M059J (cell line): ENCODE data around the gene LDLRAP1. TPM values are rescaled to one million over a fixed set of nuclear protein-coding genes. Genes with fewer than 3 reads are reported as not detected.
"Not testable (repeated sequence)": the region's sequence is repeated elsewhere in the genome, so short reads cannot be mapped to it uniquely, and the experiment has no call there.

Experiments
- DNase-seq: peaks from one replicate; pipeline ENCODE4 v3.0.0-alpha.2; 2012; ENCODE audit warnings: low read depth
- total RNA-seq: library from RNA; depleted of rRNA; stranded (reverse); fragments of >200 nt; shearing (Covaris generic); gene quantifications from 2 replicates; pipeline ENCODE4 v1.2.3, GENCODE V29; 2014

Gene LDLRAP1
- total RNA-seq, 1 experiment from 2014 or later, result 16.9 TPM

DNA sequence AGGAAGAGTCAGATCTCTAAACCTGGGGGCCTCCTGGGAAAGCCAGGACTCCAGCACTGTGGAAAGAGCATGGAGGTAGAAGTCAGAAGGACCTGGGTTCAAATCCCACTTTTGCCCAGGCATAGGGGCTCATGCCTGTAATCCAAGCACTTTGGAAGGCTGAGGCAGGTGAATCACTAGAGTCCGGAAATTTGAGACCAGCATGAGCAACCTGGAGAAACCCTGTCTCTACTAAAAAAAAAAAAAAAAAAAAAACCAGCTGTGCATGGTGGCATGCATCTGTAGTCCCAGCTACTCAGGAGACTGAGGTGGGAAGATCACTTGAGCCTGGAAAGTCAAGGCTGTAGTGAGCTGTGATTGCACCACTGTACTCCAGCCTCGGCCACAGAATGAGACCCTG is 31.8 kb downstream of the LDLRAP1 start:
- DNase-seq, result no peak

DNA sequence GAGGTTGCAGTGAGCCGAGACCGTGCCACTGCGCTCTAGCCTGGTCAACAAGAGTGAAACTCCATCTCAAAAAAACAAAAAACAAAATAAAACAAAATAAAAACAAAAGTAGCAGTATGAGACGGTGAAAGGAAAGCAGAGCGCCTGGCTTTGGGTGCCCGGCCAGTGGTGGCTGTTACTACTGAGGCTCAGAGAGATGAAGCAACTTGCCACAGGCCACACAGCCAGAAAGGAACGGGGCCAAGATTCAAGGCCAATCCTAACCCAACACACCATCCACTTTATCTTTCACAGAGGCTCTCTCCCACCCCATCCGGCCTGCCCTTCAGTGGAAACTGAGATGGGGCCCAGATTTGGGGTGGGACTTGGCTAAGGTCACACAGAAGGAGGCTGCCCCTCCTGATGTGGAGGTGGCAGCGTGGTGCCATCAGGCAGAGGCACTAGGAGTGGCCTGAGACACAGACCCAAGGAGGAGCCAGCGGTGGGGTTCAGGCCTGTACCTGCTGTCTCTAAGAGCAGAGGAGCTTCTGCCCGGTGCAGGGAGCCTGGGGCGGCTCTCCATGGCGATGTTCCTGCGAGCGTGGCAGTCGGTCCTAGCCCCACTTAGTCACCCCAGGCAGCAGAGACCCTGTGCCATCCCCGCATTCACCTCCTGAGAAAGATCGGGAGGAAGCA is 33.2 kb downstream of the LDLRAP1 start:
- no peak for DNase-seq

DNA sequence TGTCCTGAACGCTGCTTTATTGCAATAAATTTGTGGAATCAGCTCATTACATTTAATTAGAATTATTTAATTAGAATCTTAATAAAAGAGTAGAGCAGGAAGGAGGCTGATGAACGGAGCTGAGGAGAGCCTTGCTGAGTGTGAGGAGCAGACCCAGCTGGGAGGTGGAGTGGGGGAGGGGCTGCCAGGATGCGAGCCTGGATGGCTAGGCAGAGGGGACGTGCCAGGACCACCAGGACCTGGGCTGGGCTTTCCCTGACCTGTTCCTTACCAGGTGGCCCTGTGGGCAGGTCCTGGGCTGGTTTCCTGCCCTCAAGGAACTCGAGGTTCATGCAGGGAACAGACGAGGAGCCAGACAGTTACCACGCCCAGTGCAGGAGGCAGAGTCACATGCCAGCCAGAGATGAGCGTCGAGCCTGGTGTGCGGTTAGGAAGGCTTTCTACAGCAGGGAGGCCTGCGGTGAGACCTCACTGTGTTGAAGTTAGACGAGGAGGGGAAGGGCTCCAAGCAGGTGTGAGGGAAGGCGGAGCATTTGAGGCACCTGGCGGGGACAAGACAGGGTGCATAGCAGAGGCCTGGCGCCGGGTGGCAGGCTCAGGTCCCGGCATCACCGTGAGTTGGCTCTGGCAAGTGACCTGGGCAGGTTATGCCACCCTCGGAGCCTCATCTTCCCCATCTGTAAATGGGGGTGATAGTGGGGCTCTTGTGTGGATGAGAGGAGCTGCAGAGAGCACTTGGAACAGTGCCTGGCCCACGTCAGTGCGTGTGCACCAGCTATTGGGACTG is 33.9 kb downstream of the LDLRAP1 start:
- DNase-seq, result no peak

DNA sequence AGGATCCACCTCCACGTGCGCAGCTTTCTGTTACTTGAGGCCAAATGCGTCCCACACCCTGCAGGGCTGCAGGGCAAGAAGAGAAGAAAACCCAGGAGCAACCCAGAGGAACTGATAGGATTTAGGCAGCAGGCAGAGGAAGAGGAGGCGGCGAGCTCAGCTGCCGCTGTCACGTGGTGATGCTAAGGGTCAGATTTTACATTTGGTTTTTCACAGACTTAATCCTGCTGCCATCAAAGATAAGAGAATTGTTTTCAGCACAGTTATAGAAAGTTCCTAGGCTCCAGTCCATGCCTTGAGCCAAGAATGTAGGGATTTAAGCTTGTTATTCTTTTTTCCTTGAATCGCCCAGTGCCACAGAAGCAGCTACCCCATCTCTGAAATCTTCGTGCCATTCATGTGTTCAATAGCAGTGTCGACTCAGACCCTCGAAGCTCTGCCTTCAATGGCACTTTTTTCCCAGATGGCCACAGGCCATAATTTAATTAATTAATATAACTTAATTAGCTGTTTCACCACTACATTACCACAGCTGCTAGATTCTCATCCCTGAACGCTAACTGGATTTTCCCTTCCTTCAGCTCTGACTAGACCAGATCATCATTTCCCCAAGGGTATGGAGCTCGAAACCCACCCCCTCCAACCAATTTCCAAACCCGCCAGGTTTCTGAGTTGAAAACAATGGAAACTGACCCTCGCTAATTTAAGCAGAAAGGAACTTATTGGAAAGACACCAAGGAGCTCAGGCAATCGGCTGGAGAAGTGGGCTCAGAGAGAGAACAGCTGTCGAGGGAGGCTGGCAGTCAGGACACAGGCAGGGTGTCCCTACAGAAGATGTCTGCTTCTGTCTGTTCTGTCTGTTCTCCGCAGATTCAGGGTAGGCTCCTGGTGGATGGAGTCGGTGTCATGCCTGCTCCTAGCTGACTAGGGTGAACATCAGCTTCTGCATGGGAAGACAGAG is 36.2 kb downstream of the LDLRAP1 start:
- DNase-seq, result no peak

DNA sequence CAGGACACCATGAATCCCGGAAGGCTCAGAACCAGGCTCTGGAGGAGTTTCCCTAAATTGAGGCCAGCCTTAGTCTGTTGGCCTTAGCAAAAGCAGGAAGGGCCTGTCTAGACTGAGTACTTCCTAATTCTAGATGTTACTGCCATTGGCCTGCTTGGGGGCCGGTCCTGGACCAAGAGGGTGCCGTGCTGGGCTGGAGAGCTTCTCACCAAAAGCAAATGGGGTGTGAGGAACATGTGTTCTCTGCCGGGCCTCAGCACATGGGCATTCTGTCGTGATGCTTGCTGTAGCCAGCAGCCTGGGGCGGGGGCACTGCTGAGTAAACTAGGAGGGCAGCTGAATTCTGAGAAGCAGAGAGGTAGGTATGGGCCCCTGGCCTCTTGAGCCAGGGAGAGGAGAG is 37.5 kb downstream of the LDLRAP1 start:
- DNase-seq, result no peak

DNA sequence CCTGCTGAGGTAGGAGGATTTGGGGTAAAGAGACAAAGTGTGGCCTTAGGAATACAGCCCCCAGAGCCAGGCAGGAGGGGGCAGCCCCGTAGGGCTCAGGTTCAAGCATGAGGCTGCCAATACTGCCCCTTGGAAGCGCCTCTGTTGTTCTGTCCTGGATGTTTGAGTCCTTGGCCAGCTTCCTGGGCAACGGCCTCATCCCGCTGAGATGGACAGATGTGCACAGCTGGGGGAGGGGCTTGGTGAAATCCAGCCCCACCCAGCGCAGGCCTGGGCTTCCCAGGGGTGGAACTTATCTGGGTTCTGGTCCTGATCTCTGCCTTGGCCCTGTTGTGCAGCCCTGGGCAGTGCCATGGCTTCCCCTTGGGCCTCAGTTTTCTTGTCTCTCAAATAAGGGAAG is 38.4 kb downstream of the LDLRAP1 start:
- no peak for DNase-seq

DNA sequence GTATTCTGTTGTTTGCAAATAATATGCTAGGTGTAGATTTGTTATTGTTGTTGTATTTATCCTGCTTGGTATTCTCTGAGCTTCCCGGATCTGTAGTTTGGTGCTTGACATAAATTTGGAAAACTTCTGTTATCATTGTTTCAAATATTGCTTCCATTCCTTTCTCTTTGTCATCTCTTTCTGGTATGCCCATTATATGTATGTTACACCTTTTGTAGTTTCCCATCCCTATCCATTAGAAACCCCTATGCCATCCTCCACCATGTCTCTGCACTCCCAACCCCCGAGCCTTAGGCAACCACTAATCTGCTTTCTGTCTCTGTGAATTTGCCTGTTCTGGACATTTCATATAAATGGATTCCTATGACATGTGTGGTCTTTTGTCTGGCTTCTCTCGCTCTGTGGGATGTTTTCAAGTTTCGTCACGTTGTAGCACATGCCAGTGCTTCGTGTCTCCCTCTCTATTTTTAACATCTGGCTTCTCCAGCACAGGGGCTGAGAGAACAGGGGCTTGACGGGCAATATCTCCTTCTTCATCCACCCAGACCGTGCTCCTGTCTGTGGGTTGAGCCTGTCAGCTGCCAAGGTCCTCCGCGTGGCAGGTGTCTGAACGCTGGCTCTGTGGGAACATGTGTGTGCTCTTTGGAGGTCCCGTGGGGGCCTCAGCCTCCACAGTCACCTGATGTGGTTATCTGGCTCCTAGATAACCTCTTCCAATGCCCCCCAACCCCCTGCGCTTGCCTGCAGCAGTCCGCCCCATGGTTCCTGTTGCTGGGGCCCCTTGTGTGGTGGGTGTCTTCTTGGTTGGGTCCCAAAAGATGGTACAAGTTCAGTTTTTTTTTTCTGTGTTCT is 40.3 kb downstream of the LDLRAP1 start:
- no peak for DNase-seq

DNA sequence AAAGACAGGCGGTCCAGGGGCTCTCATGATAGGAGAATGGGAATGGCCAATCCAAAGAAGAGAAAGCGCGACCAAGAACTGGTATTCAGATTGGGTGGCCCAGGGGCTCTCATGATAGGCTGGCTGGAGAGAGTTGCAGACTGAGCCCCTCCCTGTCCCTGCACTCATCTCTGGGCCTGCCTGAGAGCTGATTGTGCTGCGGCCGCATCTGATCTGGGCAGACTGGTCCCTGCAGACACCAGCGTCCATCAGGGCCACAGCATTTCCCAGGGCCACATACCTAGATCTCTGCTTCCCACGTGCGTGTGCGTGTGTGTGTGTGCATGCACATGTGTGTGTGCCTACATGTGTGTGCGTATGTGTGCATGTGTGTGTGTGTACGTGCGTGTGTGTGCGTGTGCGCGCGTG is 42.8 kb downstream of the LDLRAP1 start:
- no peak for DNase-seq

DNA sequence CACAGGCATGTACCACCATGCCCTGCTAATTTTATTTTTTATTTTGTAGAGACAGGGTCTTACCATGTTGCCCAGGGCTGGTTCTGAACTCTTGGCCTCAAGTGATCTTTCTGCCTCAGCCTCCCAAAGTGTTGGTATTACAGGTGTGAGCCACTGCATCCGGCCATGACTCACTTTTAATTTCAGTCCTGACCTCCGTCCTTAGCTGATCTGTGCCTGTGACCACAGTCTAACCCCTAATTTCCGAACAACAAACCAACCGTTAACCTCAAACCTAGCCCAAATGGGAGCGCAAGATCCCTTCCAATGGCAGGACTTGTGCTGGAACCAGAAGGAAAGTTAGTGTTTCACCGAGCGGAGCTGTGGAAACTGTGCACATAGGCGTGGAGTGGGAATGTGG is 43.9 kb downstream of the LDLRAP1 start:
- no peak for DNase-seq

DNA sequence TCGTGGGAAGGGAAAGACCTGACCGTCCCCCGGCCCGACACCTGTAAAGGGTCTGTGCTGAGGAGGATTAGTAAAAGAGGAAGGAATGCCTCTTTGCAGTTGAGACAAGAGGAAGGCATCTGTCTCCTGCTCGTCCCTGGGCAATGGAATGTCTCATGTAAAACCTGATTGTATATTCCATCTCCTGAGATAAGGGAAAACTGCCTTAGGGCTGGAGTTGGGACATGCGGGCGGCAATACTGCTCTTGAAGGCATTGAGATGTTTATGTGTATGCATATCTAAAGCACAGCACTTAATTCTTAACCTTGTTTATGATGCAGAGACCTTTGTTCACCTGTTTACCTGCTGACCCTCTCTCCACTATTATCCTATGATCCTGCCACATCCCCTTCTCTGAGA is 44.8 kb downstream of the LDLRAP1 start:
- not testable (repeated sequence) for DNase-seq

DNA sequence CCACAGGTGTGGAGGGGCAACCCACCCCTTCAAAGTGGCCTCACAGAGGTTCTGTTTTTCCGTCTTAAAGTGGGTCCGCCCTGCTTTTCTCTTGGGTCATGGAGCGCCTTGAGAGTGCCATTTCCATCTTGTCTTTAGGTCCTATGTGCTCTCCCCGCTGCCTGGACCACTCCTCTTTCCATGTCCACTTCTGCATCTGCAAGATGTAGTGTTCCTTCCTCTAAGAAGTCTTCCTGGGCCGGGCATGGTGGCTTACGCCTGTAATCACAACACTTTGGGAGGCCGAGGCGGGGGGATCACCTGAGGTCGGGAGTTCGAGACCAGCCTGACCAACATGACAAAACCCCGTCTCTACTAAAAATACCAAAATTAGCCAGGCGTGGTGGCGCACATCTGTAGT is 45.4 kb downstream of the LDLRAP1 start:
- not testable (repeated sequence) for DNase-seq

DNA sequence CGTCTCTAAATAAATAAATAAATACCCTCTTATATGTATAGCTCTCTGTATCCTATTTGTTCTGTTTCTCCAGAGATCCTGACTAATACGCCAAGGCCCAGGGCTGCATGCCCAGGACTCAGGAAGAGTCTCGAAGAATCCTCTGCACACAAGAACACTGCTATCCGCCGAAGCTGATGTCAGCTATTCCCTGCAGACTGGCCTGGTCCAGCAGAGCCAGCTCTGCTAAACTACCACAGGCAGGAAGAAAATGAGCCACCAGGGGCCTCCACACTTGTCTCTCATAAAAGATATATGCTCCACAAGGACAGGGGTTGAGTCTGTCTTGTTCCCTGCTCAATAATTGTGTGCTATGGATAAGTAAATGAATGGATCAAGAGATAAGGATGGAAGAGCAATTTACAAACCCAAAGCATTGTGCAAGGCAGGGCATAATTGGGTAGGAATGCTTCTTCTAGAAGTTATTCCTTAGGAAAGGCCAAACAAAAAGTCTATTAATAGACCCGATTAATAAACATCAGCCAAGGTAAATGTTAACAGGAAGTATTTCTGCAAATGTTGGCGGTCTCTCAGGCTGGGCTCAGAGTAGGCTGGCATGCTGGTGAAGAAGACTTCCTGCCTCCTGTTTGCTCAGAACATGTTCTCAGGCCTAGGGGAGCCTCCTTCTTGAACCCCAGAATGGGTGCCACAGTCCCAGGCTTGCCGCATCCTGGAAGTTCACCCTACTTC is 46.9 kb downstream of the LDLRAP1 start:
- peak; percentile 18 for DNase-seq

DNA sequence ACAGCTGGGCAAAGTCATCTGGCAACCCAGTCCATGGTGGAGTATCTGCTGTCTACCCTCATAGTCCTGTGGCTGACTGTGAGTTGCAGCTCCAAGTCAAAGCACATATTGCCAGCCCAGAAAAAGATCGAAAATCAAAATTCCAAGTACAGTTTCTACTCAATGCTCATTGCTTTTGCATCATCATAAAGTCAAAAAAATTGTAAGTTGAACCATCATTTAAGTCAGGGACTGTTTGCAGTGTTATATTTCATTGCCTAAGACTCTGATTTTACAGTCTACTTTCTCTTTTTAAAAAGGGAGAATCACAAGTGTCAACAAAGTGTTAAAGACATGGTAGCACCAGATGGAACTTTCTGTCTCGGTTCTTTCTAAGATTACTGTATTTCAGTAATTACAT is 50.5 kb downstream of the LDLRAP1 start:
- DNase-seq, result no peak

DNA sequence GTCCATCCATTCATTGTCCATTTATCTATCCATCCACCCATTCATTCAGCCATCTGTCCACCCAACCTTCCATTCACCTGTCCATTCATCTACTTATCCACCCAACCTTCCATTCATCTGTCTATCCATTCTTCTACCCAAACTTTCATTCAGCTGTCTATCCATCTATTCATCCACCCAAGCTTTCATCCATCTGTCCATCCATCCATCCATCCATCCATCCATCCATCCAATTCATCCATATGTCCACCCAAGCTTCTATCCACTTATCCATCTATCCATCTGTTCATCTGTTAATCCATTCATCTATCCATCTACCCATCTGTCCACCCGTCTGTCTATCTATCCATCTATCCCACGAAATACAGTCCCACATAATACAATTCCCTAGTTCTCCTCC is 51.6 kb downstream of the LDLRAP1 start:
- DNase-seq, result no peak

DNA sequence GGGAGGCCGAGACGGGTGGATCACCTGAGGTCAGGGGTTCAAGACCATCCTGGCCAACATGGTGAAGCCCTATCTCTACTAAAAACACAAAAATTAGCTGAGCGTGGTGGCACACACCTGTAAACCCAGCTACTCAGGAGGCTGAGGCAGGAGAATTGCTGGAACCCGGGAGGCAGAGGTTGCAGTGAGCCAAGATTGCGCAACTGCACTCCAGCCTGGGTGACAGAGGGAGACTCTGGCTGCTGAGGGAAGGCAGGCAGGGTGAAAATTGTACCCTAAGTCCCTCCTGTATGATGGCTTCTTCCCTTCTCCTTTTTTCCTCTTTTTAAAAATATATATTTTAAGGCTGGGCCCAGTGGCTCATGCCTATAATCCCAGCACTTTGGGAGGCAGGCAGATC is 53.2 kb downstream of the LDLRAP1 start:
- not testable (repeated sequence) for DNase-seq

DNA sequence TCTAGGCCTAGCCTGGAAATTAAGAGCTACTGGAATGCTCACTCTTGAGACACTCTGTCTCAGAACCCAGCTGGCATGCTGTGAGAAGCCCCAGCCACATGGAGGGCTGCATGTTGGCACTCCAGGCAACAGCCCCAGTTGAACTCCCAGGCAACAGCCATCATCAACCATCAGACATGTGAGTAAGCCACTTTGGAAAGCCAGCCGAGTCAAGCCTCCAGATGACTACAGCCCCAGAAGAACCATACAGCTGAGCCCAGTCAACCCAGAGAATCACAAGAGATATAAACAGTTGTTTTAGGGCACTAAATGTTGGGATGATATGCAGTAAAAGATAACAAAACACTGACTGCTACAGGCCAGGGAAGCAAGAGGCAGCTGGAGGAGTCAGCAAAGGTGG is 55.5 kb downstream of the LDLRAP1 start:
- no peak for DNase-seq

DNA sequence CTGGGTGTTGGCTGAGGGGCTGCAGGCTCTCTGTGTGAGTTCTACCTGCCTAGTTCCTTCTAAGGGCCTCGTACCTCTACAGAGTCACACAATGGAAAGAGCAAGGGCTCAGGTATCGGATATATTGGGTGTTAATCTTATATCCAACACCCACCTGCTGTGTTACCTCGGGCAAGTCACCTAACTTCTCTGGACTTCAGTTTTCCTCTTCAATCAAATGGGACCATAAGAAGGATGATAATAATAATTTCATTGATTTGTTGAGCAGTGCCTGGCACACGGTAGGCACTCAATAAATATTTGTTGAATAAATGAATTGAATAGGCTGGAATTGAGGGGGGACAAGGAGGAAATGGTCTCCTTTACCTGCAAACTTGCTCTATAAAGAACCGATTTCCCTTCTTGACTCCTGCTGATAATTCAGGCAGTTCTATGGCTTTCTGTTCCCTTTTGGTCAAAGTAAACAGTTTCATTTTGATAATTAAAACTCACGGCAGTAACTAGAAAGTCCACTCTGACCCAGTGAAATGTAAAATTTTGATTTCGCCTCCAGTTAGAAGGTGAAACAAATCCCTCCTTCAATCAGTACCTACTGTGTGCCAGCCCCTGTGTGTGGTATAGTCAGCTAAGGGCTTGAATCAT is 56.7 kb downstream of the LDLRAP1 start:
- DNase-seq, result no peak

DNA sequence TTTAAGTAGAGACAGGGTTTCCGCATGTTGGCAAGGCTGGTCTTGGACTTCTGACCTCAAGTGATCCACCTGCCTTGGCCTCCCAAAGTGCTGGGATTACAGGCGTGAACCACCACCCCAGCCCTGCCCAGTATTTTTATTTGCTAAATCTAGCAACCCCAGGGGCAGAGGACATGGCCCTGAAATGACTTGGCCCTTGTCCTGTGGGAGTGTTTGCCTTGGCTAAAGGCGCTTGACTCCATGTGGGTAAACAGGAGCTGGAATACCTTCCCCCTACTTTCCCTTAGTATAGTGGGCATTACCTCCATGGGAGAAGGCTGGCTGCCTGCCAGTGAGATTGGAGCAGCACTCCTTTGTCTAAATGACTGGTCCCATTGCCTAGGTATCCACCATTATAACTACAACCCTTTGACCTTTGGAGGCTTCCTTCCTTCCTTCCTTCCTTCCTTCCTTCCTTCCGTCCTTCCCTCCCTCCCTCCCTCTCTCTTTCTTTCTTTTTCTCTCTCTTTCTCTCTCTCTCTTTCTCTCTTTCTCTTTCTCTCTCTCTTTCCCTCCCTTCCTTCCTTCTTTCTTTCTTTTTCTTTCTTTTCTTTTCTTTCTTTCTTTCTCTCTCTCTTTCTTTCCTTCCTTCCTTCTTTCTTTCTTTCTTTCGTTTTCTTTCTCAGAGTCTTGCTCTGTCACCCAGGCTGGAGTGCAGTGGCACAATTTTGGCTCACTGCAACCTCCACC is 57.7 kb downstream of the LDLRAP1 start:
- DNase-seq, result not testable (repeated sequence)

DNA sequence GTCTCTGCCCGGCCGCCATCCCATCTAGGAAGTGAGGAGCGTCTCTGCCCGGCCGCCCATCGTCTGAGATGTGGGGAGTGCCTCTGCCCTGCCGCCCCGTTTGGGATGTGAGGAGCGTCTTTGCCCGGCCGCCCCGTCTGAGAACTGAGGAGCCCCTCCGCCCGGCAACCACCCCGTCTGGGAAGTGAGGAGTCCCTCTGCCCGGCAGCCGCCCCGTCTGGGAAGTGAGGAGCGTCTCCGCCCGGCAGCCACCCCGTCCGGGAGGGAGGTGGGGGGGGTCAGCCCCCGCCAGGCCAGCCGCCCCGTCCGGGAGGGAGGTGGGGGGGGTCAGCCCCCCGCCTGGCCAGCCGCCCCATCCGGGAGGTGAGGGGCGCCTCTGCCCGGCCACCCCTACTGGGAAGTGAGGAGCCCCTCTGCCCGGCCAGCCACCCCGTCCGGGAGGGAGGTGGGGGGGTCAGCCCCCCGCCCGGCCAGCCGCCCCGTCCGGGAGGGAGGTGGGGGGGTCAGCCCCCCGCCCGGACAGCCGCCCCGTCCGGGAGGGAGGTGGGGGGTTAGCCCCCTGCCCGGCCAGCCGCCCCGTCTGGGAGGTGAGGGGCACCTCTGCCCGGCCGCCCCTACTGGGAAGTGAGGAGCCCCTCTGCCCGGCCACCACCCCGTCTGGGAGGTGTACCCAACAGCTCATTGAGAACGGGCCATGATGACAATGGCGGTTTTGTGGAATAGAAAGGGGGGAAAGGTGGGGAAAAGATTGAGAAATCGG is 60.6 kb downstream of the LDLRAP1 start:
- DNase-seq, result not testable (repeated sequence)
